Endothelial cell (in vitro differentiated cells): ENCODE measurements around the gene VAMP8. TPM values are rescaled to one million over a fixed set of nuclear protein-coding genes. Genes with fewer than 3 reads are reported as not detected.
"Not testable (repeated sequence)": the region's sequence is repeated elsewhere in the genome, so short reads cannot be mapped to it uniquely, and the experiment has no call there.

Experiments used
- DNase-seq: peaks from one replicate; pipeline ENCODE4 v3.0.0; 2021; ENCODE audit warnings: low spot score
- H3K27ac Mint-ChIP-seq: one replicate; pipeline ENCODE4 v1.8.0; 2021; ENCODE audit warnings: mixed read lengths, inconsistent platforms; ENCODE audit not compliant: unreplicated experiment
- H3K27me3 Mint-ChIP-seq: one replicate; pipeline ENCODE4 v1.8.0; 2021; ENCODE audit warnings: mild to moderate bottlenecking, moderate library complexity, mixed read lengths, inconsistent platforms; ENCODE audit not compliant: unreplicated experiment
- H3K36me3 Mint-ChIP-seq: one replicate; pipeline ENCODE4 v1.8.0; 2021; ENCODE audit warnings: mild to moderate bottlenecking, low read depth, mixed read lengths, inconsistent platforms; ENCODE audit not compliant: unreplicated experiment
- H3K4me1 Mint-ChIP-seq: one replicate; pipeline ENCODE4 v1.8.0; 2021; ENCODE audit warnings: mild to moderate bottlenecking, mixed read lengths, inconsistent platforms; ENCODE audit not compliant: unreplicated experiment
- H3K4me3 Mint-ChIP-seq: one replicate; pipeline ENCODE4 v1.8.0; 2021; ENCODE audit warnings: mild to moderate bottlenecking, mixed read lengths, inconsistent platforms; ENCODE audit not compliant: unreplicated experiment
- H3K9me3 Mint-ChIP-seq: one replicate; pipeline ENCODE4 v1.8.0; 2021; ENCODE audit warnings: mixed read lengths, inconsistent platforms; ENCODE audit not compliant: unreplicated experiment
- CTCF ChIP-seq: fragments of 200-600 bp; sonication (generic); IDR thresholded peaks from one replicate; pipeline ENCODE4 v1.5.0; 2021; ENCODE audit warnings: antibody characterized with exemption; ENCODE audit not compliant: unreplicated experiment
- total RNA-seq: library from RNA; stranded (reverse); fragmentation: NEBNext Ultra II Directional; extraction: Animal tissue kit (Norgen Biotek cat#: 25700); gene quantifications from one replicate; pipeline ENCODE4 v1.2.1, GENCODE V29; 2021; ENCODE audit not compliant: unreplicated experiment

Gene VAMP8
- total RNA-seq, 1 donor from 2014 or later: 225 TPM

GRCh38 chr2:85541753-85542457 is 35.5 kb upstream of the VAMP8 start:
- Mint-ChIP-seq H3K36me3 (peaks cover 49% of the 10 kb centered on the region), H3K27ac (peak overlapping the region; percentile 33), H3K4me1 (peaks cover 48% of the 10 kb centered on the region), H3K4me3 (peak overlapping the region; percentile 4), H3K27me3 (peaks cover 15% of the 10 kb centered on the region), H3K9me3 (no peaks in the 10 kb centered on the region)
- no peak for TF ChIP-seq CTCF
- no peak for DNase-seq

- TF ChIP-seq CTCF: no peak
- DNase-seq: no peak
- peak overlapping the region; percentile 4 for H3K4me3 Mint-ChIP-seq
- peaks cover 54% of the 10 kb centered on the region for H3K36me3 Mint-ChIP-seq
- peaks cover 47% of the 10 kb centered on the region for H3K4me1 Mint-ChIP-seq
- H3K27me3 Mint-ChIP-seq: peaks cover 15% of the 10 kb centered on the region
- H3K9me3 Mint-ChIP-seq: no peaks in the 10 kb centered on the region
- H3K27ac Mint-ChIP-seq: peak overlapping the region; percentile 33
These were observed 34.6 kb upstream of the VAMP8 start for GRCh38 chr2:85542777-85543176.

GRCh38 chr2:85544254-85544691 is 33.1 kb upstream of the VAMP8 start:
- H3K9me3 Mint-ChIP-seq, H3K27me3 Mint-ChIP-seq, DNase-seq: not testable (repeated sequence)
- Mint-ChIP-seq H3K27ac (peak overlapping the region; percentile 59), H3K4me1 (peaks cover 50% of the 10 kb centered on the region), H3K4me3 (peak overlapping the region; percentile 2), H3K36me3 (peaks cover 60% of the 10 kb centered on the region)

GRCh38 chr2:85544915-85545779 is 32.2 kb upstream of the VAMP8 start:
- not testable (repeated sequence) for DNase-seq, H3K27me3 Mint-ChIP-seq, H3K9me3 Mint-ChIP-seq, H3K27ac Mint-ChIP-seq, H3K4me3 Mint-ChIP-seq
- peaks cover 64% of the 10 kb centered on the region for H3K36me3 Mint-ChIP-seq
- H3K4me1 Mint-ChIP-seq: peaks cover 53% of the 10 kb centered on the region

- TF ChIP-seq CTCF: no peak
- Mint-ChIP-seq H3K27me3 (peaks cover 2% of the 10 kb centered on the region), H3K27ac (no peak overlapping the region), H3K36me3 (peaks cover 64% of the 10 kb centered on the region), H3K4me3 (no peak overlapping the region), H3K4me1 (peaks cover 53% of the 10 kb centered on the region), H3K9me3 (no peaks in the 10 kb centered on the region)
- DNase-seq: no peak
These were observed 31.6 kb upstream of the VAMP8 start for GRCh38 chr2:85545780-85546240.
